GM19467 (cell line): ENCODE results near the gene SHISA8.

ENCODE experiments used
- ATAC-seq: cut with Tn5 transposase; IDR thresholded peaks from one replicate; pipeline ENCODE4 v1.9.1; 2021; ENCODE audit warnings: mild to moderate bottlenecking, moderate library complexity; ENCODE audit not compliant: unreplicated experiment

The SHISA8 gene

GRCh38 chr22:41862530-41863266 is 52.2 kb downstream of the SHISA8 start:
- peak; percentile 46 for ATAC-seq

DNA sequence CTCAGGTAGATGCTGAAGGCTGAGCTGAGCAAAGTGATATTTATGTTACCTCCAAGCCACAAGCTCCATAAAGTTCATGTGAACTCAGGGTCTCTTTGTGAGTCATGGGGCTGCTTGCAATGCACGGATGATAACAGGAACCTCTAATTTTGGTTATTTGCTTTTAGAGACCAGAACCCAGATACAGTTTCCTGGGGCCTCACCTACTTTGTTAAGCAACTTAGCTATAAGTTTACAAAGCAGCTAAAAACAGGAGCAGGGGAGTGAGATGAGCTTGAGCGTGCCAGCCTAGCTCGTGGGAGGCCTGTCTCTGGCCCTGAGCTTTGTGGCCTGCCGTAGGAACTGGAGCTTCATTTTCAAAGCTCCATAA is 52.7 kb downstream of the SHISA8 start:
- ATAC-seq = peak; percentile 35
